HG02973 (cell line): ENCODE results near the gene MRPS34.
"Not testable (repeated sequence)": the region's sequence is repeated elsewhere in the genome, so short reads cannot be mapped to it uniquely, and the experiment has no call there.

Source experiments
- ATAC-seq: cut with Tn5 transposase; IDR thresholded peaks from one replicate; pipeline ENCODE4 v1.9.1; 2021; ENCODE audit warnings: moderate library complexity; ENCODE audit not compliant: unreplicated experiment

Gene MRPS34

GRCh38 chr16:1757714-1758461 is 15.0 kb downstream of the MRPS34 start:
- no peak for ATAC-seq

- ATAC-seq = no peak
These were observed 18.7 kb downstream of the MRPS34 start for GRCh38 chr16:1754204-1754603.

GRCh38 chr16:1752853-1753252 is 20.1 kb downstream of the MRPS34 start:
- ATAC-seq = no peak

GRCh38 chr16:1751946-1752345 is 21.0 kb downstream of the MRPS34 start:
- no peak for ATAC-seq

- ATAC-seq = no peak
These were observed 23.5 kb downstream of the MRPS34 start for GRCh38 chr16:1749152-1750117.

GRCh38 chr16:1747934-1748333 is 25.0 kb downstream of the MRPS34 start:
- no peak for ATAC-seq

- no peak for ATAC-seq
These were observed 26.2 kb downstream of the MRPS34 start for GRCh38 chr16:1746693-1747195.

- ATAC-seq = no peak
These were observed 26.8 kb downstream of the MRPS34 start for GRCh38 chr16:1745900-1746692.

GRCh38 chr16:1745181-1745899 is 27.6 kb downstream of the MRPS34 start:
- ATAC-seq = no peak

DNA sequence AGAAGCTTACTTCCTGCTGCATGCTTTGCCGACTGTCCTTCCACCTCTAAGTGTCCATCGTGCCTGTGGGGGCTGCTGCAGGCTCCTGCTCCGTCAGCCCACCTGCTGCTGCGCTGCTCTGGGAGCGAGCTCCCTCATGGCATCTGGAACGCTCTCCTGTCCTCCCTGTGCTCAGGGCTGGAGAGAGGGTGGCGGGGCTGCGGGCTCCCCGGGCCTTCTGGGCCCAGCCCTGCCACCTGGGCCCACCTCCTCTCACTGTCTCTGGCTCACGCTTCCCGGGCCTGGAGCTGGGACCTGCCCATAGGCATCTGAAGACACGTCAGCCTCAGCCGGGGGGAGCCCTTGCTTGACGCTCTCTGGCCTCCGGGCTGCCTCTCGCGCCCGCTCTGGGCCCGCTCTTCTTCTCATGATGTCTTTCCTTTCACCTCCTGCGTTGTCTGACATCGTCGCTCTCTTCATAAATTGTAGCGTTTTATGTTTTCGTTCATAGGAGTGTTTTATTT is 28.5 kb downstream of the MRPS34 start:
- ATAC-seq = no peak

- ATAC-seq = no peak
These were observed 29.3 kb downstream of the MRPS34 start for GRCh38 chr16:1743376-1744337.

DNA sequence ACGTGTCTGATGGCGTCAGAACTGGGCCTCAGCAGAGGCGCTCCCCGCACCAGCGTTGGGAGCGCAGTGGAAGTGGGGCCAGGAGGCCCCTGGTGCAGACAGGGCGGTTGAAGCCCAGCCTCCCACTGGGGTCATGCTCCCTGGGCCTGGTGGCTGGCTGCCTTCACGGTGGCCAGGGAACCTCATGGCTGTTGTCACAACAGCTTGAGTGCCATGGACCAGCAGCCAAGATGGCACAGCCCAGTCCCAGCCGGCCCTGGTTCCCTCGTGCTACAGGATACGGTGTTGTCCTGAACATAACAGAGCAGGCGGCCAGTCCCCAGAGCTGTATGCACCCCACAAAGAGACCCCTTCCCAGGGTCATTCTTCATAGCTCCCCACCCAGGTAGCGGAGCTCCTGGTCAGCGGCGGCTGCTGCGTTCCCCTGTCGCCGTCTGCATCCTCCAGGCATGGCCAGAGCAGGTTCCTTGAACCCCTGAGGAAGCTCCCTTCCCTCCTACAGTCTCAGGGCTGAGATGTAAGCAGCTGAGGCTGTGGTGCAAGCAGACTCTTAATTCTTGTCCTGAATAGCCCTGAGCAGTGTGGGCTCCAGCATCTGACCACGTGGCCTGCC is 31.3 kb downstream of the MRPS34 start:
- ATAC-seq = no peak

DNA sequence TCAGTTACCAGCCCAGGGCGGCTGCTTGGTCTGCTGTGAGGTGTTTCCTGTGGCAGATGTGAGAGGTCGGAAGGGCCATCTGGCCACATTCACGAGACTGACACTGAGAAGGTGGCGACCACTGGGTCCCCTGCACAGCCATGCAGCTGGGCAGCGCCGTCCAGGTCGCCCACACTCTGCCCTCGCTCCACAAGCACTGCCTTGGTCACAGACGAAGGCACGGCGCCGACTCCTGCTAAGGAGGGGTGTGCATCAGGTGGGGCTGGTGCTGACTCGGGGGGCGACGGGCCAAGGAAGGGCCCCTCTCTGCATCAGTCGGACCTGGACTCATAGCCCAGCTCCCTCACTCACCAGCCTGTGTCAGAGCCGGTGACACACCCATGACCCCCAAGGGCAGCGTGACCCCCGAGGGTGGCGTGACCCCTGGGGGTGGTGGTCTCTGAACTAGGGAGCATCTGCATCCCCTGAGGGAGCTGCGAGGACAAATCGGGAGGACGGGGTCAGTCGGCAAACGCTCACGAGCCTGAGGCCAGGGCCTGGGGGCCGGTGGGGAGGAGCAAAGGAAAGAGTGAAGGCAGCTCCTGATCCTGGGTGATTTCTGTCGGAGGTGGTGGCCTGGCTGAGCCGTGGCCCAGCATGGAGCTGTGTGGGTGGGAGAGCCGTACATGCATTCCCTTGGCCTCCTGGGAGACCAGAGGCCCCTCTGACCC is 32.0 kb downstream of the MRPS34 start:
- ATAC-seq = no peak

- no peak for ATAC-seq
These were observed 32.7 kb downstream of the MRPS34 start for GRCh38 chr16:1740234-1740633.

GRCh38 chr16:1734816-1735215 is 38.1 kb downstream of the MRPS34 start:
- ATAC-seq = no peak

GRCh38 chr16:1734123-1734522 is 38.8 kb downstream of the MRPS34 start:
- no peak for ATAC-seq

DNA sequence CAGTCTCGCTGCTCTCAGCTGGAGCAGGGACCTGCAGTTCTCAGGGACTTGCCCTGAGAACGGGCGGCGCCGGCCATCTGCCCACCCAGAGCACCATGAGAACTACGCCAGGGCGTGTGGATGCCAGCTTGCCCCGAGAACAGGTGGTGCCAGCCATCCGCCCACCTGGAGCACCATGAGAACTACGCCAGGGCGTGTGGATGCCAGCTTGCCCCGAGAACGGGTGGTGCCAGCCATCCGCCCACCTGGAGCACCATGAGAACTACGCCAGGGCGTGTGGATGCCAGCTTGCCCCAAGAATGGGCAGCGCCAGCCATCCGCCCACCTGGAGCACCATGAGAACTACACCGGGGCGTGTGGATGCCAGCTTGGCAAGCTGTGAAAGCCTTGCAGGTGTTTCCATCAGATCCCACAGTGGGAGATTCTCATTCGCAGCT is 40.4 kb downstream of the MRPS34 start:
- not testable (repeated sequence) for ATAC-seq

GRCh38 chr16:1732071-1732470 is 40.9 kb downstream of the MRPS34 start:
- no peak for ATAC-seq
